HCT116 (cell line): ENCODE data around the gene KCTD4. TPM values are rescaled to one million over a fixed set of nuclear protein-coding genes. Genes with fewer than 3 reads are reported as not detected.

Experiments used
- ATAC-seq: fragments of 200-7000 bp; cut with Tn5 transposase; 2 replicates; pipeline ENCODE4 v1.9.1; 2020; ENCODE audit warnings: mild to moderate bottlenecking, moderate library complexity
- Bru-seq: library from RNA; stranded (reverse); fragments of 400-500 nt; gene quantifications from one replicate; lab custom pipeline; 2021; lab: Mats Ljungman, UMichigan
- BruChase-seq, 2 experiments: library from RNA; stranded (reverse); fragments of 400-500 nt; gene quantifications; one replicate each; lab custom pipeline; 2021; lab: Mats Ljungman, UMichigan
- BruUV-seq: library from RNA; stranded (reverse); fragments of 400-500 nt; replicated peaks from 2 replicates; lab custom pipeline; 2021; lab: Mats Ljungman, UMichigan
- CTCF ChIA-PET: fragments of 300-600 bp; sonication (Branson Sonifier 250); formaldehyde crosslinking; loops from one replicate; lab custom pipeline; 2021; ENCODE audit warnings: antibody characterized with exemption; lab: Charles Lee
- POLR2A ChIA-PET: fragments of 300-600, 350-600 bp; sonication (Branson Sonifier 250); formaldehyde crosslinking; loops from one replicate; lab custom pipeline; 2021; ENCODE audit warnings: antibody characterized with exemption; lab: Charles Lee
- RAD21 ChIA-PET, 2 experiments: fragments of 300-600 bp; sonication (Branson Sonifier 250); formaldehyde crosslinking; loops; one replicate each; lab custom pipeline; 2023; ENCODE audit warnings: low total read pairs in 2 of 2; ENCODE audit not compliant: uncharacterized antibody in 2 of 2, unreplicated experiment in 2 of 2, low non-redundant PET in 1 of 2; lab: Charles Lee
- DNase-seq: peaks from one replicate; pipeline ENCODE4 v3.0.0-alpha.2; 2010; ENCODE audit warnings: low read depth, low spot score
- H2AFZ ChIP-seq: fragments of 200-600 bp; shearing (Covaris generic), sonication (generic); 2 replicates; pipeline ENCODE4 v1.6.1; 2017; ENCODE audit warnings: low read depth, mixed run types, mixed read lengths, antibody characterized with exemption, low read length; ENCODE audit not compliant: poor library complexity, severe bottlenecking
- H3K27ac ChIP-seq: 2 replicates; pipeline ENCODE4 v1.5.1; 2012; ENCODE audit warnings: low read depth, low read length
- H3K27me3 ChIP-seq: fragments of 200-600 bp; sonication (generic); 2 replicates; pipeline ENCODE4 v1.6.1; 2016; ENCODE audit warnings: mixed run types, low read length, mixed read lengths; ENCODE audit not compliant: insufficient read depth
- H3K36me3 ChIP-seq, 2 experiments: fragments of 200-500 bp in 1 of 2; fragments of 200-600 bp in 1 of 2; sonication (Bioruptor generic) in 1 of 2; sonication (generic) in 1 of 2; 2 replicates each; pipeline versions ENCODE4 v1.5.1 to v1.6.1; 2014 to 2016; ENCODE audit warnings: low read length in 2 of 2, inconsistent platforms in 1 of 2, mixed read lengths in 1 of 2, mixed run types in 1 of 2; ENCODE audit not compliant: insufficient read depth in 2 of 2, control insufficient read depth in 1 of 2
- H3K4me1 ChIP-seq, 2 experiments: fragments of 200-600 bp in 1 of 2; sonication (generic) in 1 of 2; 2 replicates each; pipeline versions ENCODE4 v1.5.1 to v1.6.1; 2012 to 2017; ENCODE audit warnings: low read length in 2 of 2, inconsistent platforms in 1 of 2, mild to moderate bottlenecking in 1 of 2, mixed read lengths in 1 of 2, mixed run types in 1 of 2, moderate library complexity in 1 of 2; ENCODE audit not compliant: insufficient read depth in 2 of 2, control insufficient read depth in 1 of 2
- H3K4me2 ChIP-seq: fragments of 200-600 bp; sonication (generic); 2 replicates; pipeline ENCODE4 v1.6.1; 2017; ENCODE audit warnings: mixed run types, low read length, mixed read lengths
- H3K4me3 ChIP-seq, 2 experiments: fragments of 200-600 bp in 1 of 2; sonication (generic) in 1 of 2; replicated peaks in 1 of 2; 2 replicates each; pipeline ENCODE4 v1.5.1; 2011 to 2016; ENCODE audit warnings: low read length in 2 of 2, control low read depth in 1 of 2, low read depth in 1 of 2, mild to moderate bottlenecking in 1 of 2, mixed read lengths in 1 of 2, mixed run types in 1 of 2
- H3K79me2 ChIP-seq: fragments of 200-600 bp; sonication (generic); 2 replicates; pipeline ENCODE4 v1.6.1; 2017; ENCODE audit warnings: mild to moderate bottlenecking, mixed run types, low read length, moderate library complexity, mixed read lengths; ENCODE audit not compliant: insufficient read depth
- H3K9ac ChIP-seq: fragments of 200-600 bp; sonication (generic); 2 replicates; pipeline ENCODE4 v1.6.1; 2016; ENCODE audit warnings: low read length, mixed read lengths
- H3K9me2 ChIP-seq: fragments of 200-600 bp; sonication (generic), shearing (Covaris generic); 2 replicates; pipeline ENCODE4 v1.6.1; 2017; ENCODE audit warnings: mixed run types, mild to moderate bottlenecking, moderate library complexity; ENCODE audit not compliant: insufficient read depth
- H3K9me3 ChIP-seq, 2 experiments: fragments of 200-500 bp in 1 of 2; fragments of 200-600 bp in 1 of 2; sonication (Bioruptor generic) in 1 of 2; sonication (generic) in 1 of 2; 2 replicates each; pipeline ENCODE4 v1.6.1; 2014 to 2017; ENCODE audit warnings: low read length in 2 of 2, mixed read lengths in 2 of 2, inconsistent platforms in 1 of 2, low read depth in 1 of 2, mild to moderate bottlenecking in 1 of 2, mixed run types in 1 of 2, moderate library complexity in 1 of 2; ENCODE audit not compliant: control insufficient read depth in 1 of 2, insufficient read depth in 1 of 2
- H4K20me1 ChIP-seq: fragments of 200-600 bp; sonication (generic), shearing (Covaris generic); 2 replicates; pipeline ENCODE4 v1.6.1; 2017; ENCODE audit warnings: mixed run types, mild to moderate bottlenecking, moderate library complexity; ENCODE audit not compliant: insufficient read depth
- CTCF ChIP-seq, 3 experiments: fragments of 200-600 bp in 1 of 3; sonication (generic) in 1 of 3; IDR thresholded peaks in 2 of 3; conservative IDR thresholded peaks in 1 of 3; 2 replicates each; pipeline ENCODE4 v1.5.1; 2012 to 2017; ENCODE audit warnings: low read depth in 2 of 3, low read length in 2 of 3, antibody characterized with exemption in 1 of 3, borderline replicate concordance in 1 of 3, control low read depth in 1 of 3, mild to moderate bottlenecking in 1 of 3, mixed read lengths in 1 of 3, mixed run types in 1 of 3, moderate library complexity in 1 of 3; ENCODE audit not compliant: insufficient read depth in 1 of 3
- EZH2 ChIP-seq: fragments of 200-600 bp; sonication (generic); IDR thresholded peaks from 2 replicates; pipeline ENCODE4 v1.6.1; 2017; ENCODE audit warnings: antibody characterized with exemption, mixed run types
- JUND ChIP-seq: IDR thresholded peaks from 2 replicates; pipeline ENCODE4 v1.6.1; 2012
- POLR2AphosphoS5 ChIP-seq: IDR thresholded peaks from 2 replicates; pipeline ENCODE4 v1.6.1; 2011; ENCODE audit warnings: mild to moderate bottlenecking, low read depth, low read length, moderate library complexity
- REST ChIP-seq: IDR thresholded peaks from 2 replicates; pipeline ENCODE4 v1.6.1; 2012; ENCODE audit warnings: low read depth
- SRF ChIP-seq: IDR thresholded peaks from 2 replicates; pipeline ENCODE4 v1.6.1; 2012; ENCODE audit warnings: low read depth
- TCF7L2 ChIP-seq: IDR thresholded peaks from 2 replicates; pipeline ENCODE4 v1.7.0; 2011; ENCODE audit warnings: borderline replicate concordance, inconsistent platforms; ENCODE audit not compliant: insufficient read depth, insufficient read length; ENCODE audit errors: extremely low read depth
- ZBTB33 ChIP-seq: IDR thresholded peaks from 2 replicates; pipeline ENCODE4 v1.6.1; 2011; ENCODE audit warnings: mild to moderate bottlenecking, low read length, moderate library complexity; ENCODE audit not compliant: insufficient replicate concordance; ENCODE audit errors: extremely low read depth
- intact Hi-C: fragments of 100-400 bp; cut with micrococcal nuclease; formaldehyde crosslinking; loops from 2 replicates; pipeline ENCODE4 v1.10.0; 2022
- long read RNA-seq: library from polyadenylated mRNA; unstranded; transcript quantifications from one replicate; pipeline ENCODE4 v2.0.0, GENCODE V29; 2021; ENCODE audit not compliant: unreplicated experiment
- polyA plus RNA-seq: library from polyadenylated mRNA; unstranded; fragments of >200 nt; gene quantifications from 2 replicates; pipeline ENCODE4 v1.2.1, GENCODE V29; 2012; ENCODE audit warnings: missing spikeins
- total RNA-seq: library from RNA; stranded (reverse); gene quantifications from one replicate; pipeline ENCODE4 v1.2.1, GENCODE V29; 2021; ENCODE audit not compliant: unreplicated experiment

The KCTD4 gene
- total RNA-seq (not detected), Bru-seq, nascent RNA (percentile 17 among the genes with signal in this experiment), BruChase-seq, experiment 1, labeled RNA remaining after a 6-hour chase (not detected), BruChase-seq, experiment 2, labeled RNA remaining after a 2-hour chase (not detected)
- polyA plus RNA-seq: not detected in 2 replicates
- long read RNA-seq: 0 reads

- Histone ChIP-seq H3K9me3 (no peaks in the 10 kb centered on the region), H3K36me3 (no peaks in the 10 kb centered on the region), H3K27ac (no peak within 1 kb of the TSS), H3K4me1 (peaks cover 2 to 38% of the 10 kb centered on the region in 2 experiments; a peak in 3 of 4 replicates), H3K27me3 (no peaks in the 10 kb centered on the region), H2AFZ (no peak within 1 kb of the TSS), H3K9ac (no peak within 1 kb of the TSS), H3K4me3 (no peak within 1 kb of the TSS), H3K9me2 (no peaks in the 10 kb centered on the region), H4K20me1 (no peaks in the 10 kb centered on the region), H3K79me2 (peaks cover 49% of the 10 kb centered on the region), H3K4me2 (no peak within 1 kb of the TSS)
- ChIA-PET CTCF (no interaction called here), POLR2A (no interaction called here), RAD21 (no interaction called here)
- TF ChIP-seq EZH2 (no peak), CTCF (IDR thresholded peaks at IDR 0.05 in 2 of 3, conservative IDR thresholded peaks at IDR 0.05 in 1 of 3; ENCODE audit: borderline replicate concordance in 1 of 3, insufficient read depth in 1 of 3, low read depth in 2 of 3, low read length in 2 of 3) (no peak), ZBTB33 (no peak), JUND (no peak), REST (no peak), SRF (no peak), POLR2AphosphoS5 (no peak), TCF7L2 (no peak)
- ATAC-seq (no peak), DNase-seq (no peak)
- intact Hi-C loops: no loop called here
- no TSS peak for BruUV-seq
Observed at GRCh38 chr13:45200701-45201232, at the start of gene KCTD4. KCTD4 (minus strand) TSS chr13:45201045; CDS start chr13:45194567, 6,478 bp downstream.
